Skeletal muscle tissue (tissue), 4 donors: ENCODE results near the gene IDH3A. TPM values are rescaled to one million over a fixed set of nuclear protein-coding genes. Genes with fewer than 3 reads are reported as not detected.

Experiments used
- H3K27ac ChIP-seq: one replicate; pipeline ENCODE4 v1.7.0; 2013; ENCODE audit warnings: mild to moderate bottlenecking, low read depth, low read length, inconsistent platforms
- H3K27me3 ChIP-seq, 3 donors: one replicate each; pipeline ENCODE4 v1.7.0; 2013; ENCODE audit warnings: low read length in 3 of 3; ENCODE audit not compliant: control insufficient read depth in 3 of 3, insufficient read depth in 3 of 3
- H3K36me3 ChIP-seq, 3 donors: one replicate each; pipeline ENCODE4 v1.7.0; 2013; ENCODE audit warnings: low read length in 3 of 3; ENCODE audit not compliant: control insufficient read depth in 3 of 3, insufficient read depth in 3 of 3
- H3K4me1 ChIP-seq, 3 donors: one replicate each; pipeline ENCODE4 v1.7.0; 2013; ENCODE audit warnings: low read length in 3 of 3, mild to moderate bottlenecking in 3 of 3; ENCODE audit not compliant: control insufficient read depth in 3 of 3, insufficient read depth in 3 of 3
- H3K4me3 ChIP-seq, 3 donors: one replicate each; pipeline ENCODE4 v1.7.0; 2013; ENCODE audit warnings: low read length in 3 of 3
- H3K9ac ChIP-seq, 3 donors: one replicate each; pipeline ENCODE4 v1.7.0; 2013; ENCODE audit warnings: low read length in 3 of 3, mild to moderate bottlenecking in 3 of 3, moderate library complexity in 2 of 3, low read depth in 1 of 3
- H3K9me3 ChIP-seq, 3 donors: one replicate each; pipeline ENCODE4 v1.7.0; 2013; ENCODE audit warnings: low read length in 3 of 3; ENCODE audit not compliant: control insufficient read depth in 3 of 3
- total RNA-seq: library from RNA; depleted of rRNA; stranded (reverse); fragments of >200 nt; gene quantifications from one replicate; pipeline ENCODE4 v1.2.3, GENCODE V29; 2014
- donor health status: Osteomylitis.

The IDH3A gene
- total RNA-seq, 1 donor from 2014 or later = 25.1 TPM

GRCh38 chr15:78178064-78178463 is 28.9 kb downstream of the IDH3A start:
- no peaks in the 10 kb centered on the region for H3K27me3 ChIP-seq
- peaks cover 0 to 2% (median 0%) of the 10 kb centered on the region in 3 donors for H3K4me1 ChIP-seq

GRCh38 chr15:78179286-78179840 is 30.2 kb downstream of the IDH3A start:
- H3K4me1 ChIP-seq = peaks cover 0 to 2% (median 0%) of the 10 kb centered on the region in 3 donors
- H3K9me3 ChIP-seq = no peaks in the 10 kb centered on the region
- no peak overlapping the region for H3K4me3 ChIP-seq
- H3K27me3 ChIP-seq = no peaks in the 10 kb centered on the region
- H3K9ac ChIP-seq = no peak overlapping the region
- peaks cover 0 to 2% (median 0%) of the 10 kb centered on the region in 3 donors for H3K36me3 ChIP-seq
- H3K27ac ChIP-seq = no peak overlapping the region

More at GRCh38 chr15:78178064-78178463, 28.9 kb downstream of the IDH3A start:
- peaks cover 0 to 7% (median 6%) of the 10 kb centered on the region in 3 donors for H3K36me3 ChIP-seq
- H3K9ac ChIP-seq = no peak overlapping the region
- no peaks in the 10 kb centered on the region for H3K9me3 ChIP-seq
- no peak overlapping the region for H3K4me3 ChIP-seq
- no peak overlapping the region for H3K27ac ChIP-seq

- no peak overlapping the region for H3K4me3 ChIP-seq
- H3K27me3 ChIP-seq = no peaks in the 10 kb centered on the region
- peaks cover 0 to 2% (median 0%) of the 10 kb centered on the region in 3 donors for H3K4me1 ChIP-seq
- H3K36me3 ChIP-seq = no peaks in the 10 kb centered on the region
- H3K9ac ChIP-seq = no peak overlapping the region
- no peak overlapping the region for H3K27ac ChIP-seq
- H3K9me3 ChIP-seq = no peaks in the 10 kb centered on the region
Measured at GRCh38 chr15:78179906-78180305, 30.7 kb downstream of the IDH3A start.

DNA sequence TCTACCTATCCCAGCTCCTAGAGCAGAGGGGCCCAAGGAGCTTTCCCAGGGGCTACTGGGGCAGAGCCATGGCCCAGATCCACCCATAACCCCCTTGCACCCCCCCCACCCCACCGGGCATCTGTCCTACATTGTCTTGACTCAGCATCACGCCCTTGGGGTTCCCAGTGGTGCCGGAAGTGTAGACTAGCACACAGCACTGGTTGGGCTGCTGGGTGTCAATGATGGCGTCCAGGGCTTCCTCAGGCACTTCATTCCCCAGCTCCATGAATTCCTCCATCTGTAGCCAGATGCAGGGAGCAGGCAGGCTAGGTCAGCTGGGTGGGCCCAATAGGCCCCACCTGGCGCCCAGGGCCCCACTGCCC is 33.2 kb downstream of the IDH3A start:
- no peak overlapping the region for H3K9ac ChIP-seq

GRCh38 chr15:78182821-78183220 is 33.7 kb downstream of the IDH3A start:
- Histone ChIP-seq H3K4me3 (no peak overlapping the region), H3K27ac (no peak overlapping the region), H3K36me3 (no peaks in the 10 kb centered on the region), H3K9me3 (no peaks in the 10 kb centered on the region), H3K27me3 (no peaks in the 10 kb centered on the region), H3K4me1 (peaks cover 0 to 2% (median 0%) of the 10 kb centered on the region in 3 donors), H3K9ac (no peak overlapping the region)

More for the DNA sequence above, 33.2 kb downstream of the IDH3A start:
- H3K27me3 ChIP-seq = no peaks in the 10 kb centered on the region
- H3K4me3 ChIP-seq = no peak overlapping the region
- no peak overlapping the region for H3K27ac ChIP-seq
- no peaks in the 10 kb centered on the region for H3K36me3 ChIP-seq
- H3K4me1 ChIP-seq = peaks cover 0 to 2% (median 0%) of the 10 kb centered on the region in 3 donors
- H3K9me3 ChIP-seq = no peaks in the 10 kb centered on the region

- no peaks in the 10 kb centered on the region for H3K36me3 ChIP-seq
- no peaks in the 10 kb centered on the region for H3K9me3 ChIP-seq
- no peaks in the 10 kb centered on the region for H3K4me1 ChIP-seq
- H3K4me3 ChIP-seq = no peak overlapping the region
- H3K27ac ChIP-seq = no peak overlapping the region
- no peaks in the 10 kb centered on the region for H3K27me3 ChIP-seq
- no peak overlapping the region for H3K9ac ChIP-seq
Measured at GRCh38 chr15:78192826-78193594, 43.8 kb downstream of the IDH3A start.

DNA sequence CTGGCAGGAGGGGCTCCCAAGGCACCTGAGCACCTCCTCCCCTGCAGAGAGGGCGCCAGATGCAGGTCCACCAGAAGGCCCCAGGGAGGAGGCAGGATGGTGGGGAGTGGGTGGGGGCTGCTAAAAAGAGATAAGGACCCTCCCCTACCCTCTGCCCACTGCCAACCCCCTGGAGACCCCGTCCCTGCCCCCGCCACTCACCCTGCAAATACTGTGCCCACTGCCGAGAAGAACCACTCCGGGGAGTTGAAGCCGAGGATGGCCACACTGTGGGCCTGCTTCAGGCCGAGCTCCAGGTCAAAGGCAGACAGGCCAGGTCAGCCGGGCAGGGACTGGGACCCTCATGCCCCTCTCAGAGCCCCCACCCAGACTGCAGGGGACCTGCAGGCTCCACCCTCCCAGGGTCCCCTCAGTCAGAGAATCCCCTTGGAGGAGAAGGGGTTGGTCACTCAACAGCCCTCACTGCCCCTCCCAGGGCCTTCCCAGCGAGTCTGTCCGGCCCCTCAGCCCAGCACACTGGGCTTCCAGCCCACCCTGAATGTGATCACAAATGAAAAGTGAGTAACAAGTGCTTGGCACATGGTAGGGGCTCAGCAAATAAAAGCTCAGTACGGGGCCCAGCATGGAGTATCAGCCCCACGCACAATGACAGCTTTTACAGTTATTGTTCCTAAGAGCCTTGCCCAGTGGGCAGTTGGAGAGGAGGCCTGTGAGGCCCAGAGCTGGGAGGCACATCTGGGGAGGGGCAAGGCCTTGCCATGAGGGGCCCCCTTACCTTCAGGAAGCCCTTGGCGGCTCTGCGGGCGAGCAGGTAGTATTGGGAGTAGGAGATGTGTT is 44.8 kb downstream of the IDH3A start:
- Histone ChIP-seq H3K9me3 (no peaks in the 10 kb centered on the region), H3K27me3 (no peaks in the 10 kb centered on the region), H3K4me1 (no peaks in the 10 kb centered on the region), H3K27ac (no peak overlapping the region), H3K9ac (no peak overlapping the region), H3K36me3 (no peaks in the 10 kb centered on the region), H3K4me3 (no peak overlapping the region)

DNA sequence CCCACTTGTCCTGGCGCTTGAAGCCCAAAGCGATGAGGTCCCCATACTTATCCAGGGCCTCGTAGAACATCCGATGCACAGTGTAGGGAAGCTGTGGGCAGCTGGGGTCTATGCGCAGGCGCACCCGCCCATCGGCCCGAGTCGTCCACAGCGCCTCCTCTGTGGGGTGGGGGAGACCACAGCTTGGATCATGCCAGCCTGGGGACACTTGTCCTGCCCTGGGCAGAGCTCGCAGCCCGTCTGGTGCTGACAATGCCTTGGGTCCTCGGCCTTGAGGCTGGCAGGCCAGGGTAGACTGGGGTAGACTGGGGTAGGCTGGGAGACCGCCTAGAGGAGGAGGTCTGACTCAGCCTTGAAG is 45.4 kb downstream of the IDH3A start:
- Histone ChIP-seq H3K9me3 (no peaks in the 10 kb centered on the region), H3K36me3 (no peaks in the 10 kb centered on the region), H3K4me1 (no peaks in the 10 kb centered on the region), H3K27me3 (no peaks in the 10 kb centered on the region), H3K27ac (no peak overlapping the region), H3K4me3 (no peak overlapping the region), H3K9ac (no peak overlapping the region)

DNA sequence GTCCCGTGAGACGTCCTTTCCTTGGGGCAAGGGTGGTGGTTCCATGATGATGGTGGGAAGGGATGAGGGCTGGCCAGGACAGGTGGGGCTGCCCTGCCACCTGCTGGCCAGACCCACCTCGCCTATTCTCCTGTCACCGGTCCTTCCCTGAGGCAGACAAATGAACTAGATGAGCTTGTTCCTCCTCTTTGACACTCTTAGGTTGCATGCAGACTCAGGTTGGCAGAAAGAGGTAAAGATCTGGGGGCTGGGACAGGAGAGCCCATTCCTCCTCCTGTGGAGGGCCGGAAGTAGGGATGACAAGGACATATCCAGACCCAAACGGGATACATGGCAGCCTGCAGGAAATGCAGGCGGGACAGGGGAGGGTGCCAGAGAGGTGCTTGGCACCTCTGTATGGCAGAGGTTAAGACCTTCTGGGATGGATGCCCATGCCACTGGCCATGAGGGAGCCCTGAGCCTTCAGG is 46.6 kb downstream of the IDH3A start:
- no peaks in the 10 kb centered on the region for H3K9me3 ChIP-seq
- no peaks in the 10 kb centered on the region for H3K27me3 ChIP-seq
- no peak overlapping the region for H3K4me3 ChIP-seq
- H3K4me1 ChIP-seq = no peaks in the 10 kb centered on the region
- H3K36me3 ChIP-seq = no peaks in the 10 kb centered on the region
- no peak overlapping the region for H3K27ac ChIP-seq
- H3K9ac ChIP-seq = no peak overlapping the region

GRCh38 chr15:78197632-78198031 is 48.5 kb downstream of the IDH3A start:
- no peak overlapping the region for H3K4me3 ChIP-seq

More at GRCh38 chr15:78197632-78198031, 48.5 kb downstream of the IDH3A start:
- Histone ChIP-seq H3K27me3 (no peaks in the 10 kb centered on the region), H3K9me3 (no peaks in the 10 kb centered on the region), H3K27ac (no peak overlapping the region), H3K36me3 (no peaks in the 10 kb centered on the region), H3K4me1 (peaks cover 0 to under 1% (median 0%) of the 10 kb centered on the region in 3 donors), H3K9ac (no peak overlapping the region)
